GM23338 (cell line): ENCODE results near the gene AAGAB. TPM values are rescaled to one million over a fixed set of nuclear protein-coding genes. Genes with fewer than 3 reads are reported as not detected.

Experiments
- ATAC-seq: fragments of 200-7000 bp; cut with Tn5 transposase; 3 replicates; pipeline ENCODE4 v1.9.1; 2020
- DNase-seq: peaks from one replicate; pipeline ENCODE4 v3.0.0-alpha.2; 2015; ENCODE audit warnings: low spot score
- H2AFZ ChIP-seq: fragments of 200-600 bp; sonication (generic); 2 replicates; pipeline ENCODE4 v1.8.0; 2016; ENCODE audit warnings: antibody characterized with exemption, mild to moderate bottlenecking, moderate library complexity
- H3F3A ChIP-seq: fragments of 200-600 bp; sonication (generic); replicated peaks from 2 replicates; pipeline ENCODE4 v1.8.0; 2017; ENCODE audit warnings: antibody characterized with exemption, mixed run types, low read depth
- H3K27ac ChIP-seq: fragments of 200-600 bp; sonication (generic); 2 replicates; pipeline ENCODE4 v1.6.1; 2016; ENCODE audit warnings: low read depth
- H3K27me3 ChIP-seq: fragments of 200-600 bp; sonication (generic); 2 replicates; pipeline ENCODE4 v1.8.0; 2016; ENCODE audit warnings: mild to moderate bottlenecking, mixed run types, moderate library complexity; ENCODE audit not compliant: insufficient read depth
- H3K36me3 ChIP-seq: fragments of 200-600 bp; sonication (generic); 2 replicates; pipeline ENCODE4 v1.8.0; 2016; ENCODE audit warnings: mild to moderate bottlenecking; ENCODE audit not compliant: insufficient read depth
- H3K4me1 ChIP-seq: fragments of 200-600 bp; sonication (generic); 2 replicates; pipeline ENCODE4 v1.8.0; 2016; ENCODE audit warnings: mild to moderate bottlenecking, moderate library complexity; ENCODE audit not compliant: insufficient read depth
- H3K4me2 ChIP-seq: fragments of 200-600 bp; sonication (generic); 2 replicates; pipeline ENCODE4 v1.7.1; 2017; ENCODE audit warnings: mixed run types
- H3K4me3 ChIP-seq: fragments of 200-600 bp; sonication (generic); 2 replicates; pipeline ENCODE4 v1.6.1; 2016; ENCODE audit warnings: mixed run types
- H3K79me2 ChIP-seq: fragments of 200-600 bp; sonication (generic); replicated peaks from 2 replicates; pipeline ENCODE4 v1.8.0; 2017; ENCODE audit warnings: mild to moderate bottlenecking; ENCODE audit not compliant: insufficient read depth
- H3K9me2 ChIP-seq: fragments of 200-600 bp; sonication (generic); 2 replicates; pipeline ENCODE4 v1.8.0; 2017; ENCODE audit not compliant: insufficient read depth
- H4K20me1 ChIP-seq: fragments of 200-600 bp; sonication (generic); replicated peaks from 2 replicates; pipeline ENCODE4 v1.8.0; 2017; ENCODE audit warnings: mild to moderate bottlenecking; ENCODE audit not compliant: insufficient read depth
- H3K27ac Mint-ChIP-seq: 2 replicates; pipeline ENCODE4 v1.8.0; 2020; ENCODE audit warnings: inconsistent platforms, mild to moderate bottlenecking, moderate library complexity, mixed read lengths
- H3K27me3 Mint-ChIP-seq: 3 replicates; pipeline ENCODE4 v1.8.0; 2022; ENCODE audit warnings: low read depth, mild to moderate bottlenecking, moderate library complexity, mixed read lengths, inconsistent platforms; ENCODE audit not compliant: insufficient read depth, poor library complexity
- H3K36me3 Mint-ChIP-seq: 3 replicates; pipeline ENCODE4 v1.8.0; 2021; ENCODE audit warnings: low read depth, mild to moderate bottlenecking, inconsistent platforms, moderate library complexity, mixed read lengths
- H3K4me1 Mint-ChIP-seq: 3 replicates; pipeline ENCODE4 v1.8.0; 2020; ENCODE audit warnings: mild to moderate bottlenecking, inconsistent platforms, mixed read lengths
- H3K4me3 Mint-ChIP-seq: 3 replicates; pipeline ENCODE4 v1.8.0; 2021; ENCODE audit warnings: moderate library complexity, mild to moderate bottlenecking, inconsistent platforms, mixed read lengths
- H3K9me3 Mint-ChIP-seq: 3 replicates; pipeline ENCODE4 v1.8.0; 2020; ENCODE audit warnings: moderate library complexity, mild to moderate bottlenecking, inconsistent platforms, mixed read lengths
- CREB1 ChIP-seq: fragments of 250-450 bp; sonication (Bioruptor Pico); IDR thresholded peaks from 2 replicates; pipeline ENCODE4 v1.5.0; 2020; ENCODE audit warnings: low read depth, mild to moderate bottlenecking, moderate library complexity
- EZH2 ChIP-seq: fragments of 200-600 bp; sonication (generic); IDR thresholded peaks from one replicate; pipeline ENCODE4 v1.8.0; 2017; ENCODE audit warnings: antibody characterized with exemption, mild to moderate bottlenecking, low read depth; ENCODE audit not compliant: unreplicated experiment
- EZH2phosphoT487 ChIP-seq: fragments of 200-600 bp; sonication (generic); IDR thresholded peaks from one replicate; pipeline ENCODE4 v1.8.1; 2018; ENCODE audit warnings: antibody characterized with exemption; ENCODE audit not compliant: unreplicated experiment
- JUNB ChIP-seq: IDR thresholded peaks from one replicate; pipeline ENCODE4 v1.6.1; 2016; ENCODE audit warnings: antibody characterized with exemption; ENCODE audit not compliant: unreplicated experiment
- NANOG ChIP-seq: IDR thresholded peaks from 2 replicates; pipeline ENCODE4 v1.6.1; 2016; ENCODE audit warnings: antibody characterized with exemption, borderline replicate concordance
- POLR2AphosphoS5 ChIP-seq: IDR thresholded peaks from 2 replicates; pipeline ENCODE4 v1.6.1; 2016; ENCODE audit warnings: antibody characterized with exemption, low read depth
- ZNF114 ChIP-seq: fragments of 250-450 bp; sonication (Bioruptor Pico); IDR thresholded peaks from 2 replicates; pipeline ENCODE4 v1.5.0; 2020; ENCODE audit warnings: mild to moderate bottlenecking, moderate library complexity
- ZNF331 ChIP-seq: fragments of 250-450 bp; sonication (Bioruptor Pico); IDR thresholded peaks from 2 replicates; pipeline ENCODE4 v1.5.0; 2020; ENCODE audit warnings: low read depth, mild to moderate bottlenecking, moderate library complexity
- polyA plus RNA-seq: library from polyadenylated mRNA; unstranded; fragments of >200 nt; fragmentation: Nextera tagmentation; extraction: Ambion mirVana; gene quantifications from 2 replicates; pipeline ENCODE4 v1.2.1, GENCODE V29; 2016
- total RNA-seq: library from RNA; depleted of rRNA; stranded (reverse); fragments of >200 nt; shearing (Covaris generic); gene quantifications from 2 replicates; pipeline ENCODE4 v1.2.3, GENCODE V29; 2014
- TF ChIP-seq, protein P1 (sequence below): IDR thresholded peaks from one replicate; pipeline ENCODE4 v1.6.1; 2018; ENCODE audit warnings: antibody characterized with exemption; ENCODE audit not compliant: unreplicated experiment
- TF ChIP-seq, protein P2 (sequence below): IDR thresholded peaks from 2 replicates; pipeline ENCODE4 v1.6.1; 2016; ENCODE audit warnings: antibody characterized with exemption

Gene AAGAB
- total and polyA plus RNA-seq, 2 experiments from 2014 or later: 20.8 to 42.8 TPM

DNA sequence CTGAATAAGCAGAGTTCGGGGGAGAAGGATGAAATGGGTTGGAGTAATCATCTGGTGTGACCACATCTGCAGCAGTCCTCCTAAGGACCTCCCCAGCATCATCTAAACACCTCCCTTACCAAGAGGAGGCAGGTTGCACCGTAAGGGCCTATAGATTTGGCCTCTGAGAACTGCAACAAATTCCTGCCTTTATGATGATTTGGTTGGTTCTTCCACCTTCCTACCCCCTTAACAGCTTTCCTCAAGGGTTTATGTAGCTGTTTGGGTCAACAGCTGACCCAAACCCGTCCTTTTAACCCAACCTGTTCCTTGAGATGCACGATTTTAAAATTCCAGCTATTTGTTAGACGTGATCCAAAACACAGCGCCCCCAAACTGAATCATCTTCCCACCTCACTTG is 58.2 kb downstream of the AAGAB start (continued):
- TF ChIP-seq, protein P1, sequence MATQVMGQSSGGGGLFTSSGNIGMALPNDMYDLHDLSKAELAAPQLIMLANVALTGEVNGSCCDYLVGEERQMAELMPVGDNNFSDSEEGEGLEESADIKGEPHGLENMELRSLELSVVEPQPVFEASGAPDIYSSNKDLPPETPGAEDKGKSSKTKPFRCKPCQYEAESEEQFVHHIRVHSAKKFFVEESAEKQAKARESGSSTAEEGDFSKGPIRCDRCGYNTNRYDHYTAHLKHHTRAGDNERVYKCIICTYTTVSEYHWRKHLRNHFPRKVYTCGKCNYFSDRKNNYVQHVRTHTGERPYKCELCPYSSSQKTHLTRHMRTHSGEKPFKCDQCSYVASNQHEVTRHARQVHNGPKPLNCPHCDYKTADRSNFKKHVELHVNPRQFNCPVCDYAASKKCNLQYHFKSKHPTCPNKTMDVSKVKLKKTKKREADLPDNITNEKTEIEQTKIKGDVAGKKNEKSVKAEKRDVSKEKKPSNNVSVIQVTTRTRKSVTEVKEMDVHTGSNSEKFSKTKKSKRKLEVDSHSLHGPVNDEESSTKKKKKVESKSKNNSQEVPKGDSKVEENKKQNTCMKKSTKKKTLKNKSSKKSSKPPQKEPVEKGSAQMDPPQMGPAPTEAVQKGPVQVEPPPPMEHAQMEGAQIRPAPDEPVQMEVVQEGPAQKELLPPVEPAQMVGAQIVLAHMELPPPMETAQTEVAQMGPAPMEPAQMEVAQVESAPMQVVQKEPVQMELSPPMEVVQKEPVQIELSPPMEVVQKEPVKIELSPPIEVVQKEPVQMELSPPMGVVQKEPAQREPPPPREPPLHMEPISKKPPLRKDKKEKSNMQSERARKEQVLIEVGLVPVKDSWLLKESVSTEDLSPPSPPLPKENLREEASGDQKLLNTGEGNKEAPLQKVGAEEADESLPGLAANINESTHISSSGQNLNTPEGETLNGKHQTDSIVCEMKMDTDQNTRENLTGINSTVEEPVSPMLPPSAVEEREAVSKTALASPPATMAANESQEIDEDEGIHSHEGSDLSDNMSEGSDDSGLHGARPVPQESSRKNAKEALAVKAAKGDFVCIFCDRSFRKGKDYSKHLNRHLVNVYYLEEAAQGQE: no peak
- TF ChIP-seq ZNF114 (CRISPR knock-in tag) (no peak), EZH2phosphoT487 (no peak), EZH2 (no peak), JUNB (no peak), ZNF331 (no peak)

DNA sequence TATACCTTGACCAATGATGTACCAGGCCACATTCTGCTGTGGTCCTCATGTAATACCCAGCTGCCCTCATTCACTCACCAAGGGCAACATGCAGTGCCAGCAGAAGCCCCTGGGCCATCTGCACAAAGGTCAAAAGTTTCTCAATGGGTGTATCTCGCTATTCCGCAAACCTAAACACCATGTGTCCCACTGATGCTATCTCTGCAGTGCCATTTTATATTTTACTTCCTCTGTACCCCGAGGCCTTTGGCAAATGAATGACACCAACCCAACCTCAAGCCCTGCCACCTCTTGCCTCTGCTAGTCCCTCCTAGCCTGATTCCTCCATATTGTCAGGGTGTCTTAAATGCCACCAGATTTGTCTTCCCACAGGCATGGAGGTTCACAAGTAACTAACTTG is 59.2 kb downstream of the AAGAB start:
- Histone ChIP-seq H3K9me2 (no peaks in the 10 kb centered on the region), H3K79me2 (no peaks in the 10 kb centered on the region), H4K20me1 (no peaks in the 10 kb centered on the region), H3K27me3 (no peaks in the 10 kb centered on the region), H3K4me1 (peaks cover 16% of the 10 kb centered on the region; the same call in 1 of the 2 replicates), H2AFZ (no peak overlapping the region), H3K36me3 (no peaks in the 10 kb centered on the region), H3K4me2 (no peak overlapping the region), H3F3A (no peaks in the 10 kb centered on the region), H3K27ac (no peak overlapping the region), H3K4me3 (no peak overlapping the region)
- H3K4me1 Mint-ChIP-seq: peaks cover 20% of the 10 kb centered on the region; the same call in 2 of the 3 replicates
- no peak overlapping the region for H3K27ac Mint-ChIP-seq
- H3K27me3 Mint-ChIP-seq: peaks cover 3% of the 10 kb centered on the region
- ATAC-seq: no peak
- H3K36me3 Mint-ChIP-seq: peaks cover 12% of the 10 kb centered on the region; the same call in 2 of the 3 replicates
- DNase-seq: no peak
- H3K4me3 Mint-ChIP-seq: no peak overlapping the region
- no peaks in the 10 kb centered on the region for H3K9me3 Mint-ChIP-seq
- no peak for TF ChIP-seq CREB1 (CRISPR knock-in tag)
- no peak for TF ChIP-seq POLR2AphosphoS5

DNA sequence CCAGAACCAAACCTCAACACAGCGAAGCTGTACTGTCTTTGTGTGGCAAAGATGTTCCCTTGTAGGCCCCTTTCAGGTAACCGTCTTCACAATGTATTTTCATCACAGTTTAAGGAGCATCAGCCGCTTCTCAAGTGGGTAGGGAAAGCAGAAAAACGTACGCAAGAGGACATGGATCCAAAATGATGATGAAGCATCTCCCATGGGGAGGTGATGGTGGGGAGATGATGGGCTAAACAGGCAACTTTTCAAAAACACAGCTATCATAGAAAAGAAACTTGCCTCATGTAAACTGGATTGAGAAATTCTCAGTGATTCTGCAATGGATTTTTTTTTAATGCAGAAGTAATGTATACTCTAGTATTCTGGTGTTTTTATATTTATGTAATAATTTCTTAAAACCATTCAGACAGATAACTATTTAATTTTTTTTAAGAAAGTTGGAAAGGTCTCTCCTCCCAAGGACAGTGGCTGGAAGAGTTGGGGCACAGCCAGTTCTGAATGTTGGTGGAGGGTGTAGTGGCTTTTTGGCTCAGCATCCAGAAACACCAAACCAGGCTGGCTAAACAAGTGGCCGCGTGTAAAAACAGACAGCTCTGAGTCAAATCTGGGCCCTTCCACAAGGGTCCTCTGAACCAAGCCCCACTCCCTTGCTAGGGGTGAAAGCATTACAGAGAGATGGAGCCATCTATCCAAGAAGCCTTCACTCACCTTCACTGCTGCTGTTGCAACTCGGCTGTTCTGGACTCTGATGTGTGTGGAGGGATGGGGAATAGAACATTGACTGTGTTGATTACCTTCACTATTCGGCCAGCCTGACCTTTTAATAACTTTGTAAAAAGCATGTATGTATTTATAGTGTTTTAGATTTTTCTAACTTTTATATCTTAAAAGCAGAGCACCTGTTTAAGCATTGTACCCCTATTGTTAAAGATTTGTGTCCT is 60.0 kb downstream of the AAGAB start:
- Histone ChIP-seq H3K27me3 (no peaks in the 10 kb centered on the region), H3K27ac (no peak overlapping the region), H2AFZ (no peak overlapping the region), H3K4me2 (no peak overlapping the region), H3F3A (no peaks in the 10 kb centered on the region), H3K79me2 (no peaks in the 10 kb centered on the region), H3K9me2 (no peaks in the 10 kb centered on the region), H3K36me3 (no peaks in the 10 kb centered on the region), H3K4me1 (peaks cover 9% of the 10 kb centered on the region; the same call in 1 of the 2 replicates), H3K4me3 (no peak overlapping the region), H4K20me1 (no peaks in the 10 kb centered on the region)
- H3K4me1 Mint-ChIP-seq: peaks cover 12% of the 10 kb centered on the region; the same call in 2 of the 3 replicates
- ATAC-seq: no peak
- no peak for DNase-seq
- no peak overlapping the region for H3K27ac Mint-ChIP-seq
- no peak overlapping the region for H3K4me3 Mint-ChIP-seq
- no peaks in the 10 kb centered on the region for H3K9me3 Mint-ChIP-seq
- peaks cover 3% of the 10 kb centered on the region for H3K27me3 Mint-ChIP-seq
- peaks cover 16% of the 10 kb centered on the region; the same call in 2 of the 3 replicates for H3K36me3 Mint-ChIP-seq
- TF ChIP-seq, protein P2, sequence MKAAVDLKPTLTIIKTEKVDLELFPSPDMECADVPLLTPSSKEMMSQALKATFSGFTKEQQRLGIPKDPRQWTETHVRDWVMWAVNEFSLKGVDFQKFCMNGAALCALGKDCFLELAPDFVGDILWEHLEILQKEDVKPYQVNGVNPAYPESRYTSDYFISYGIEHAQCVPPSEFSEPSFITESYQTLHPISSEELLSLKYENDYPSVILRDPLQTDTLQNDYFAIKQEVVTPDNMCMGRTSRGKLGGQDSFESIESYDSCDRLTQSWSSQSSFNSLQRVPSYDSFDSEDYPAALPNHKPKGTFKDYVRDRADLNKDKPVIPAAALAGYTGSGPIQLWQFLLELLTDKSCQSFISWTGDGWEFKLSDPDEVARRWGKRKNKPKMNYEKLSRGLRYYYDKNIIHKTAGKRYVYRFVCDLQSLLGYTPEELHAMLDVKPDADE: no peak
- TF ChIP-seq ZNF114 (CRISPR knock-in tag) (no peak), JUNB (no peak), EZH2 (no peak), POLR2AphosphoS5 (no peak), NANOG (no peak), ZNF331 (no peak), EZH2phosphoT487 (no peak), CREB1 (CRISPR knock-in tag) (no peak)
- TF ChIP-seq, protein P1: no peak
